Measurements from ENCODE around the gene MUC5AC.
"Not testable (repeated sequence)": the region's sequence is repeated elsewhere in the genome, so short reads cannot be mapped to it uniquely, and the experiment has no call there.

Gene MUC5AC

DNA sequence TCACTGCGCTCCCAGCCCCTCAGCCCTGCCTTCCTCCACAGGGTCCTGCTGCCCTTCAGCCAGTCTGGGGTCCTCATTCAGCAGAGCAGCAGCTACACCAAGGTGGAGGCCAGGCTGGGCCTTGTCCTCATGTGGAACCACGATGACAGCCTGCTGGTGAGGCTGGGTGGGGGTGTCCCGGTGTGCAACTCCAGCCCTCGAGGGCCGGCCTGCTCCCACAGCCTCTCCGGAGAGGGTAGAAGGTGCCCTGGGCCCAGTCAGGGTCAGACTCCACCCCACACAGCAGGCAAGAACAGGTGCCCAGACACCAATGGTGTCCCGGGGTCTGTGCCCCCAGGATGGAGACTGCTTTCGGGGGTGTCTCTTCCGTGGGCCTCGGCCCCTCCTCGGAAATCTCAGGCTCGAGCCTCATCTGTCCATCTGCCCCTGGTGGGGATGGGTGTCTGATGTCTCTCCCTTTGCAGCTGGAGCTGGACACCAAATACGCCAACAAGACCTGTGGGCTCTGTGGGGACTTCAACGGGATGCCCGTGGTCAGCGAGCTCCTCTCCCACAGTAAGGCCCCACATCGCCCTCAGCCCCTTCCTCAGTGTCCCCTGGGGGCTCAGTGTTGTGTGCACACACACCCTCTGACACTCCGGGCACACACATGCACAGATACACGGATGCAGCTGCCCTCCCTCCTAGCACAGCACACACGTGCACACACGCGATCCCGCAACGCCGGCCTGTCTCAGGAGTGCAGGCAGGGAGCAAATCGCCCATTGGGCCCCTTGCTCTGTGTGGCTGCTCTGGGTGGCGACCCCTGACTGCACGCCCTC lies 4.9 kb downstream of the MUC5AC start:
- no peak for DNase-seq (ENCODE audit: low read depth)

DNA sequence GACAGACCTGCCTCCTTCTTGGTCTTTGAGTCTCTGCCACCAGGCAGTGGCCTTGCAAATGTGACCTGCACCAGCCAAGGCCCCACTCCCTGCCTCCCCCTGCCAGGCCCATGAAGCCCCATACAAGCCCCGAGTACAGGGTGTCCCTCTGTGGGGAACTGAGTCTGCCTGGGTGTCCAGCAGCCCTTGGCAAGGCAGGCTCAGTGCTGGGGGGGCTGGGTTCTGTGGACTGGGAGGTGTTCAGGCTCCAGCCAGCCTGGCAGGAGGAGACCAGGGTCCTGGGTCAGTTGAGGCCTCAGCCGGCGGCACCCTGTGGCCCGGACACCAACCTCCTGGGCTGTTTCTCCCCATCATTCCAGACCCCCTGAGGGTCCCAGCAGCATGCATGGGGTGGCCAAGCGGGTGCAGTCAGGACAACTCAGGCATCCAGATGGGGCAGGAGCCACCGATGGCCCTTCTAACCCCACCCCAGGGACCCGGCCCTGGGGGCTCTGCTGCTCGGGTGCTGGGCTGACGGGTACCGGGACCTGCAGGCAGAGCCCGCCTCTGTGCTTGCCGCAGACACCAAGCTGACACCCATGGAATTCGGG lies 5.7 kb downstream of the MUC5AC start:
- no peak for DNase-seq (ENCODE audit: low read depth)

DNA sequence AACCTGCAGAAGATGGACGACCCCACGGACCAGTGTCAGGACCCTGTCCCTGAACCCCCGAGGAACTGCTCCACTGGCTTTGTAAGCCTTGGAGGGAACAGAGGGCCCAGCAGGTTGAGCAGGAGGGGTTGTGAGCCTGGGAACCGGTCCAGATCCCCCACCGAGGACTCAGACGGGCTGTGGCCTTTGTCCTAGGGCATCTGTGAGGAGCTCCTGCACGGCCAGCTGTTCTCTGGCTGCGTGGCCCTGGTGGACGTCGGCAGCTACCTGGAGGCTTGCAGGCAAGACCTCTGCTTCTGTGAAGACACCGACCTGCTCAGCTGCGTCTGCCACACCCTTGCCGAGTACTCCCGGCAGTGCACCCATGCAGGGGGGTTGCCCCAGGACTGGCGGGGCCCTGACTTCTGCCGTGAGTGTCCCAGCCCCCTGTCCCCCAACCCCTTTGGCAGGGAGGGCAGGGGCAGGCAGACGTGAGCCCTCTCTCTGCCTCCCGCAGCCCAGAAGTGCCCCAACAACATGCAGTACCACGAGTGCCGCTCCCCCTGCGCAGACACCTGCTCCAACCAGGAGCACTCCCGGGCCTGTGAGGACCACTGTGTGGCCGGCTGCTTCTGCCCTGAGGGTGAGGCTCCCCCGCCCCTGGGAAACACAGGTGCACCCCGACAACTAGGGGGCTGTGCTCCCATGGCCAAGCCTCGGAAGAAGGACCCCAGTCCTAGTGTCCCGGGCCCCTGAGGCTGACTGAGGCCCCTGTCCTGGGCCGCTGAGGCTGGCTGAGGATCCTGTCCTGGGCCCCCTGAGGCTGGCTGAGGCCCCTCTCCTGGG lies 6.4 kb downstream of the MUC5AC start:
- no peak for DNase-seq (ENCODE audit: low read depth)

- DNase-seq (ENCODE audit: low read depth) = not testable (repeated sequence)
These were observed 7.1 kb downstream of the MUC5AC start for GRCh38 chr11:1164779-1165255.

GRCh38 chr11:1165256-1166041 lies 7.7 kb downstream of the MUC5AC start:
- no peak for DNase-seq (ENCODE audit: low read depth)

DNA sequence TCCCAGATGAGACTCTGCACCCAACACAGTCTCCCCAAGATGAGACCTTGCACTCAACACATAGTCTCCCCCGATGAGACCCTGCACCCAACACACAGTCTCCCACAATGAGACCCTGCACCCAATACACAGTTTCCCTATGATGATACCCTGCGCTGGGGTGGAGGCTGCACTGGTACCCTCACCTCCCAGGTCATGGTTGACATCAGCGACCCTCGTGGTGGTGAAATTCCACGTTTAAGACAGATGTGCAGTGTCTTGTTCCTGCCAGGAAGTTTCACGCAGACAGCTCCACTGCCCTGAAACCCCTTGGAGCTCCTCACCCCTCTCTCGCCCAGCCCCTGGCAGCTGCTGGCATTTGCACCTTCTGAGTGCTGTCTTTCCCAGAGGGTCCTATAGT lies 9.5 kb downstream of the MUC5AC start:
- no peak for DNase-seq (ENCODE audit: low read depth)

DNA sequence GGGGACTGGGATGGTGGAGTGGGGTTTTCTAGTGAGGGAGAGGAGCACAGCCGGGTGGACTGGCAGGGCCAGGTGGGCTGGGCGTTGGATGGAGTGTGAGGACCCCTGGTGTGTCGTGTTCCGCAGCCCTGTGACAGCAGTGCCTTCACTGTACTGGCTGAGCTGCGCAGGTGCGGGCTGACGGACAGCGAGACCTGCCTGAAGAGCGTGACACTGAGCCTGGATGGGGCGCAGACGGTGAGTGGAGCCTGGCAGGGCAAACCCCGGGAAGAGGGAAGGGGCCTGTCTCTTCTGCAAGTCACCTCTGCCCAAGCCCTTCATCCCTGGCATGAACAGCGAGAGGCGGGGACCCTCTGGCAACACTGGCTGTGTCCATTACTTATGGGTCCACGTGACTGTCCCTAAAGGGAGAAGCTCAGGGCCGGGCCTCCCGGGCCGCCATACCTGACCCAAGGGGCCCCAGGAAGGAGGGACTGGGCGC lies 10.0 kb downstream of the MUC5AC start:
- DNase-seq (ENCODE audit: low read depth) = no peak

DNA sequence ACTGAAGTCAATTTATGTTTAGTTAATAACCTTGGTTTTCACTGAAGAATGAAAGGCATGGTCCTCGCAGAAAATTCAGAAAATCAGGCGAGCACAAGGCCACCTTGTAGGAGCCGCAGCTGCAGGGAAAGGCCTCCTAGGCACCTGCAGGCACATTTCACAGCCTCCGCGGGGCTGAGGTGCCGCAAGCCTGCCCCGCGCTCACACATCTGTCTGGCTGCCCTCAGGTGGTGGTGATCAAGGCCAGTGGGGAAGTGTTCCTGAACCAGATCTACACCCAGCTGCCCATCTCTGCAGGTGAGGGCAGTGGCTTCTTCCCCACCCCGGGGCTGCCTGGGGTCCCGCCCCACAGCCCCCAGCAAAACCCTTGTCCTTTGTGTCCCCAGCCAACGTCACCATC lies 10.5 kb downstream of the MUC5AC start:
- DNase-seq (ENCODE audit: low read depth) = no peak

DNA sequence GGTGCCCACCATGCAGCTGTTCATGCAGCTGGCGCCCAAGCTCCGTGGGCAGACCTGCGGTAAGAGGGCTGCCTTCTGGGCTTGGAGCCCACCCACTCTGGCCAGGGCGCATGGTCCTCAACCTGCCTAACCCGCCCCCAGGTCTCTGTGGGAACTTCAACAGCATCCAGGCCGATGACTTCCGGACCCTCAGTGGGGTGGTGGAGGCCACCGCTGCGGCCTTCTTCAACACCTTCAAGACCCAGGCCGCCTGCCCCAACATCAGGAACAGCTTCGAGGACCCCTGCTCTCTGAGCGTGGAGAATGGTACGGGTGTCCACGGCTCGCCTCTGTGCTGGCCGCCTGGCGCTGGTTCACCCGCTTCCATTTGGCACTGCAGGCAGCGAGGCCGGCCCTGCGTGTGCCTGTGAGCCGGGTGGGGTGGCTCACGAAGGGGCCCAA lies 11.0 kb downstream of the MUC5AC start:
- no peak for DNase-seq (ENCODE audit: low read depth)

DNA sequence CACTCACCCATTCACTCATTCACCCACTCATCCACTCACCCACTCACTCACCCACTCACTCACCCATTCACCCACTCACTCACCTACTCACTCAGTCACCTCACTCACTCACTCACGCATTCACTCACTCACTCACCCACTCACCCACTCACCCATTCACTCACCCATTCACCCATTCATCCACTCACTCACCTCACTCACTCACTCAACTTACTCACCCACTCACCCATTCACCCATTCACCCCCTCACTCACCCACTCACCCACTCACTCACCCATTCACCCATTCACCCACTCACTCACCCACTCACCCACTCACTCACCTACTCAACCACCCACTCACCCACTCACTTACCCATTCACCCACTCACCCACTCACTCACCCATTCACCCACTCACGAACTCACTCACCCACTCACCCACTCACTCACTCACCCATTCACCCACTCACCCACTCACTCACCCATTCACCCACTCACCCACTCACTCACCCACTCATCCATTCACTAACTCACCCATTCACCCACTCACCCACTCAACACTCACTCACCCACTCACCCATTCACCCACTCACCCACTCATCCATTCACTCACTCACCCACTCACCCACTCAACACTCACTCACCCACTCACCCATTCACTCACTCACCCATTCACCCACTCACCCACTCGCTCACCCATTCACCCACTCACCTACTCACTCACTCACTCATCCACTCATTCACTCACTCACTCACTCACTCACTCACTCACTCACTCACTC lies 13.7 kb downstream of the MUC5AC start:
- DNase-seq (ENCODE audit: low read depth) = no peak

- DNase-seq (ENCODE audit: low read depth) = no peak
These were observed 14.4 kb downstream of the MUC5AC start for GRCh38 chr11:1171985-1172728.

DNA sequence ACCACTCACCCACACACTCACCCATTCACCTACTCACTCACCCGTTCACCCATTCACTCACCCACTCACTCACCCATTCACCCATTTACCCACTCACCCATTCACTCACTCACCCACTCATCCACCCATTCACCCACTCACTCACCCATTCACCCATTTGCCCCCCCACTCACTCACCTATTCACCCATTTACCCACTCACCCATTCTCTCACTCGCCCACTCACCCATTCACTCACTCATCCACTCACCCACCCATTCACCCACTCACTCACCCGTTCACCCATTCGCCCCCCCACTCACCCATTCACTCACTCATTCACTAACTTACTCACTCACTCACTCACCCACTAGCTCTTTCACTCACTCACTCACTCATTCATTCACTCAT lies 15.0 kb downstream of the MUC5AC start:
- no peak for DNase-seq (ENCODE audit: low read depth)

GRCh38 chr11:1173396-1173795 lies 15.6 kb downstream of the MUC5AC start:
- DNase-seq (ENCODE audit: low read depth) = not testable (repeated sequence)

DNA sequence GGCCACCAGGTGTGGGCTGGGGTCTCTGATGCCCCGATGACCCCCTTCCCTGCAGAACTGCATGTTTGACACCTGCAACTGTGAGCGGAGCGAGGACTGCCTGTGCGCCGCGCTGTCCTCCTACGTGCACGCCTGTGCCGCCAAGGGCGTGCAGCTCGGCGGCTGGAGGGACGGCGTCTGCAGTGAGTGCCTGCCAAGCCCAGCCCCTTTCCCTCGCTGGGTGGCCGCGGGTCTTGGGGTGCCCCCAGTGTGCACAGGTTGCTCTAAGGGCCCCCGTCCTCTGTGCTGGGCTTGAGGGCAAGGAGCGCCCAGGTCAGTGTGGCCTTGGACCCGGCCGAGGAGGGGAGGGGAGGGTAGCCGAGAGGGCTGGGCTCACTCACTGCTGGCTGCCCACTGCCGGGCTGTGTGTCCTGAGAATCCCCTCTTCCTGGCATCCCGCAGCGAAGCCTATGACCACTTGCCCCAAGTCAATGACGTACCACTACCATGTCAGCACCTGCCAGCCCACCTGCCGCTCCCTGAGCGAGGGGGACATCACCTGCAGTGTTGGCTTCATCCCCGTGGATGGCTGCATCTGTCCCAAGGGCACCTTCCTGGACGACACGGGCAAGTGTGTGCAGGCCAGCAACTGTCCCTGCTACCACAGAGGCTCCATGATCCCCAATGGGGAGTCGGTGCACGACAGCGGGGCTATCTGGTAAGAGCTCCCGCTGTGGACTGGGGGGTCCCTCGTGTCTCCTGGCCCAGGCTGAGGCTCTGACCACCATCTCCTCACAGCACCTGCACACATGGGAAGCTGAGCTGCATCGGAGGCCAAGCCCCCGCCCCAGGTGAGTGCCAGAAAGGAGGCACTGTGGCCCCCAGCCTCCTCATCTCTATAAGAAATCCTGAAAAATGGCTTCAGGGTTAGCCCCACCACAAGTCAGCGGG lies 17.0 kb downstream of the MUC5AC start:
- DNase-seq (ENCODE audit: low read depth) = no peak

- no peak for DNase-seq (ENCODE audit: low read depth)
These were observed 17.9 kb downstream of the MUC5AC start for GRCh38 chr11:1175461-1176223.

DNA sequence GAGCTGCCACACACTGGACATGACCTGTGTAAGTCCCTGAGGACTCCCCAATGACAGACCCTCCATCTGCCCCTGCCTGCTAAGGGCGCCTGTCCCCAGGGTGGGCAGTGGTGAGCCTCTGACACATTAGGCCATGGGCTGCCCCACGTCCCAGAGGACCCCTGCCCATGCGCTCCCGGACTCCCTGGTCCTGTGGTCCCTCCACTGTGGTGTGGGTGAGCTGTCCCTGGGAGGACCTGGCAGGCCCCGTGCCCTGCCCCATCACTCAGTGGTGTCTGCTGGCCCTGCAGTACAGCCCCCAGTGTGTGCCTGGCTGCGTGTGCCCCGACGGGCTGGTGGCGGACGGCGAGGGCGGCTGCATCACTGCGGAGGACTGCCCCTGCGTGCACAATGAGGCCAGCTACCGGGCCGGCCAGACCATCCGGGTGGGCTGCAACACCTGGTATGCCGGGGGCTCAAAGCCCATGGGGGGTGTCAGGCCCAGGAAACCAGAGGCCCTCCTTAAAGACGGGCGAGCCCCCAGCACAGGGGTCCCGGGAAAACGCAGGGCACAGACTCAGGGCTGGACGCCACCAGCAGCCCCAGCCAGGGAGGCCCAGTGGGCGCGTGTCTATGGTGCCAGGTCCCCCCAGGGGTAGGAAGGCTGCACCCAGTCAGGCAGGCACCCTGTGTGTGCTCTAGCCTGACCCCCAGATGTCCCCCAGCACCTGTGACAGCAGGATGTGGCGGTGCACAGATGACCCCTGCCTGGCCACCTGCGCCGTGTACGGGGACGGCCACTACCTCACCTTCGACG lies 18.7 kb downstream of the MUC5AC start:
- DNase-seq (ENCODE audit: low read depth) = no peak

GRCh38 chr11:1177020-1177770 lies 19.4 kb downstream of the MUC5AC start:
- DNase-seq (ENCODE audit: low read depth) = no peak
